IMR-90 (cell line): Measurements from ENCODE around the gene GM2A.

Source experiments
- BHLHE40 ChIP-seq: fragments of 150-350 bp; IDR thresholded peaks from 2 replicates; pipeline ENCODE4 v1.6.1; 2016; ENCODE audit warnings: mild to moderate bottlenecking, low read depth, low read length
- CEBPB ChIP-seq: IDR thresholded peaks from 2 replicates; pipeline ENCODE4 v1.6.1; 2012; ENCODE audit warnings: low read depth, low read length, improper control_type of control experiment
- CHD1 ChIP-seq: IDR thresholded peaks from 2 replicates; pipeline ENCODE4 v1.6.1; 2012; ENCODE audit warnings: low read depth, low read length, improper control_type of control experiment
- FOS ChIP-seq: fragments of 150-350 bp; IDR thresholded peaks from 2 replicates; pipeline ENCODE4 v1.6.1; 2016; ENCODE audit warnings: low read depth, low read length
- MAFK ChIP-seq: IDR thresholded peaks from 2 replicates; pipeline ENCODE4 v1.6.1; 2012; ENCODE audit warnings: low read depth, low read length, improper control_type of control experiment
- POLR2A ChIP-seq: IDR thresholded peaks from 2 replicates; pipeline ENCODE4 v1.6.1; 2012; ENCODE audit warnings: mild to moderate bottlenecking, low read depth, low read length
- RAD21 ChIP-seq: IDR thresholded peaks from 2 replicates; pipeline ENCODE4 v1.6.1; 2012; ENCODE audit warnings: low read length, improper control_type of control experiment
- RCOR1 ChIP-seq: IDR thresholded peaks from 2 replicates; pipeline ENCODE4 v1.6.1; 2012; ENCODE audit warnings: mild to moderate bottlenecking, low read length, improper control_type of control experiment; ENCODE audit not compliant: insufficient replicate concordance
- SMC3 ChIP-seq: fragments of 150-350 bp; IDR thresholded peaks from 2 replicates; pipeline ENCODE4 v1.6.1; 2016; ENCODE audit warnings: low read depth, mild to moderate bottlenecking, antibody characterized with exemption, low read length, moderate library complexity
- USF2 ChIP-seq: fragments of 150-350 bp; IDR thresholded peaks from 2 replicates; pipeline ENCODE4 v1.6.1; 2017; ENCODE audit warnings: mild to moderate bottlenecking, antibody characterized with exemption, low read length, low read depth
- TF ChIP-seq, protein P1 (sequence below): conservative IDR thresholded peaks from 2 replicates; pipeline ENCODE4 v1.5.1; 2012; ENCODE audit warnings: mild to moderate bottlenecking, low read depth, low read length, improper control_type of control experiment
- TF ChIP-seq, protein P2 (sequence below): fragments of 150-350 bp; IDR thresholded peaks from 2 replicates; pipeline ENCODE4 v1.6.1; 2016; ENCODE audit warnings: low read depth, mild to moderate bottlenecking, low read length, moderate library complexity, borderline replicate concordance

DNA sequence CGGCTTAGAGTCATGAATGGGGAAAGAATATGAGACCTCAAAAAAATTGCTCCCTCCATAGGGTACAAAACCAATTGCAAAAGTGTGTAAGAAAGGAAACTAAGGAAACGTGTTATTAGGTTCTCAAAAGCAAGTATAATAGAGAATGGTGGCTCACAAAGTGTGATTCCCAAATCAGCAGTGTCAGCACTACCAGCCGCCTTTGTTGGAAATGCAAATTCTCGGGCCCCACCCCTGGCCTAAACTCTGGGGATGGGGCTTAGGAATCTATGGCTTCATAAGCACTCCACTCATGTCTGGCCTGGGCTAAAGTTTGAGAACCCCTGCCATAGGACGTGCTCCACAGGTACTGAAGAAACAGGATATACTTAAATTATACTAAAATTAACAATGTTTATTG is 27.5 kb upstream of the GM2A start:
- TF ChIP-seq, protein P1, sequence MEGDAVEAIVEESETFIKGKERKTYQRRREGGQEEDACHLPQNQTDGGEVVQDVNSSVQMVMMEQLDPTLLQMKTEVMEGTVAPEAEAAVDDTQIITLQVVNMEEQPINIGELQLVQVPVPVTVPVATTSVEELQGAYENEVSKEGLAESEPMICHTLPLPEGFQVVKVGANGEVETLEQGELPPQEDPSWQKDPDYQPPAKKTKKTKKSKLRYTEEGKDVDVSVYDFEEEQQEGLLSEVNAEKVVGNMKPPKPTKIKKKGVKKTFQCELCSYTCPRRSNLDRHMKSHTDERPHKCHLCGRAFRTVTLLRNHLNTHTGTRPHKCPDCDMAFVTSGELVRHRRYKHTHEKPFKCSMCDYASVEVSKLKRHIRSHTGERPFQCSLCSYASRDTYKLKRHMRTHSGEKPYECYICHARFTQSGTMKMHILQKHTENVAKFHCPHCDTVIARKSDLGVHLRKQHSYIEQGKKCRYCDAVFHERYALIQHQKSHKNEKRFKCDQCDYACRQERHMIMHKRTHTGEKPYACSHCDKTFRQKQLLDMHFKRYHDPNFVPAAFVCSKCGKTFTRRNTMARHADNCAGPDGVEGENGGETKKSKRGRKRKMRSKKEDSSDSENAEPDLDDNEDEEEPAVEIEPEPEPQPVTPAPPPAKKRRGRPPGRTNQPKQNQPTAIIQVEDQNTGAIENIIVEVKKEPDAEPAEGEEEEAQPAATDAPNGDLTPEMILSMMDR, result no peak
- TF ChIP-seq CHD1 (no peak), POLR2A (no peak), FOS (no peak), USF2 (no peak), RAD21 (no peak), SMC3 (no peak), BHLHE40 (no peak), MAFK (peak; percentile 46), RCOR1 (no peak), CEBPB (no peak)
- TF ChIP-seq, protein P2, sequence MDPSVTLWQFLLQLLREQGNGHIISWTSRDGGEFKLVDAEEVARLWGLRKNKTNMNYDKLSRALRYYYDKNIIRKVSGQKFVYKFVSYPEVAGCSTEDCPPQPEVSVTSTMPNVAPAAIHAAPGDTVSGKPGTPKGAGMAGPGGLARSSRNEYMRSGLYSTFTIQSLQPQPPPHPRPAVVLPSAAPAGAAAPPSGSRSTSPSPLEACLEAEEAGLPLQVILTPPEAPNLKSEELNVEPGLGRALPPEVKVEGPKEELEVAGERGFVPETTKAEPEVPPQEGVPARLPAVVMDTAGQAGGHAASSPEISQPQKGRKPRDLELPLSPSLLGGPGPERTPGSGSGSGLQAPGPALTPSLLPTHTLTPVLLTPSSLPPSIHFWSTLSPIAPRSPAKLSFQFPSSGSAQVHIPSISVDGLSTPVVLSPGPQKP, result no peak
